Kidney epithelial cell (primary cell): ENCODE results near the gene ZNF790. TPM values are rescaled to one million over a fixed set of nuclear protein-coding genes. Genes with fewer than 3 reads are reported as not detected.
A peak's percentile ranks its signal among the peaks of the same experiment; 100 is the strongest.

Experiments
- DNase-seq: peaks from one replicate; pipeline ENCODE4 v3.0.0-alpha.2; 2010; ENCODE audit warnings: low read depth
- H3K27me3 ChIP-seq: 2 replicates; pipeline ENCODE4 v1.6.0; 2011; ENCODE audit warnings: low read length; ENCODE audit not compliant: control insufficient read depth, insufficient read depth
- H3K36me3 ChIP-seq: 2 replicates; pipeline ENCODE4 v1.5.1; 2011; ENCODE audit warnings: low read length; ENCODE audit not compliant: control insufficient read depth, insufficient read depth
- H3K4me3 ChIP-seq: 2 replicates; pipeline ENCODE4 v1.5.1; 2011; ENCODE audit warnings: low read depth, mild to moderate bottlenecking, control low read depth, low read length
- total RNA-seq: library from RNA; depleted of rRNA; stranded (reverse); fragments of >200 nt; gene quantifications from 2 replicates; pipeline ENCODE4 v1.2.3, GENCODE V29; 2015
- TF ChIP-seq, protein P1 (sequence below): IDR thresholded peaks from 2 replicates; pipeline ENCODE4 v1.5.1; 2011; ENCODE audit warnings: mild to moderate bottlenecking, moderate library complexity, low read length, control low read depth, inconsistent platforms; ENCODE audit not compliant: insufficient read depth, poor library complexity, severe bottlenecking

The ZNF790 gene
- total RNA-seq, 1 donor from 2014 or later = 3.6 TPM

DNA sequence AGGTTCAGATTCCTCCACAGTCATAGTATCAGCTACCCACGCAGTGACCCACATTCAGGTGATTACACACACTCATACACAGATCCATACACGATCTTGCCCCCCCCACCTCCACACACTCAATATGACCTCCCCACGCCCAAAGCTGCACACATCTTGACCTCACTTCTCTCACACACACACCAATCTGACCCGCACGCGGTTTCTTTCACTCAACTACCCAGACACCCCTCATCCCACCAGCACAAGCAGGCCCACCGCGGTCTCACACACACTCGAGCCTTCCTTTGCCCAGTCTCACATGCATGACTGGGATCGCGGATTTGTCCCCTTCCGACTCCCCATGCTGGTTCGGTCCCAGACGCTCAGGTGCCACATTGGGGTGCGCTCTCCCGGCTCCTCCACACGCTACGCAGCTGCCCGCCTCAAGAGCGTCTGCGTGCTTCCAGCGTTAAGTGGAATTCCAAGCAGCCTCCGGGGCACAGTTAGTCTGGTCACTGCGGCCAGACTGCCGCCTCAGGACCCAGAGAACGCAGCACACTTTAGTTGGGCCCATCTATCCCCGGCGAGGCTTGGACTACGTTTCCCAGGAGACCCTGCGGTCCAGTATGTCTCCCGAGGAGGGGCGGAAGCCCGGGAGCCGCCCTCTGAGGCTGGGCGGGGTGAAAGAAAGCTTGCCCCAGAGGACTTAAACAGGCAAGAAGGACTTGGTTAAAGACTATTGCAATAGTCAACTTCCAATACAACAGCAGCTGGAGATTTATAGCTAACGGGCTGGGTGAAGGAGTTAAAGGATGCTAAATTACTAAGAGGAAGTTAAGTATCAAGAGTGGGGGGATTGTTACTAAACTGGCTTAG is 11.7 kb upstream of the ZNF790 start:
- Histone ChIP-seq H3K27me3 (no peaks in the 10 kb centered on the region), H3K36me3 (no peaks in the 10 kb centered on the region), H3K4me3 (peak overlapping the region; percentile 95)
- TF ChIP-seq, protein P1, sequence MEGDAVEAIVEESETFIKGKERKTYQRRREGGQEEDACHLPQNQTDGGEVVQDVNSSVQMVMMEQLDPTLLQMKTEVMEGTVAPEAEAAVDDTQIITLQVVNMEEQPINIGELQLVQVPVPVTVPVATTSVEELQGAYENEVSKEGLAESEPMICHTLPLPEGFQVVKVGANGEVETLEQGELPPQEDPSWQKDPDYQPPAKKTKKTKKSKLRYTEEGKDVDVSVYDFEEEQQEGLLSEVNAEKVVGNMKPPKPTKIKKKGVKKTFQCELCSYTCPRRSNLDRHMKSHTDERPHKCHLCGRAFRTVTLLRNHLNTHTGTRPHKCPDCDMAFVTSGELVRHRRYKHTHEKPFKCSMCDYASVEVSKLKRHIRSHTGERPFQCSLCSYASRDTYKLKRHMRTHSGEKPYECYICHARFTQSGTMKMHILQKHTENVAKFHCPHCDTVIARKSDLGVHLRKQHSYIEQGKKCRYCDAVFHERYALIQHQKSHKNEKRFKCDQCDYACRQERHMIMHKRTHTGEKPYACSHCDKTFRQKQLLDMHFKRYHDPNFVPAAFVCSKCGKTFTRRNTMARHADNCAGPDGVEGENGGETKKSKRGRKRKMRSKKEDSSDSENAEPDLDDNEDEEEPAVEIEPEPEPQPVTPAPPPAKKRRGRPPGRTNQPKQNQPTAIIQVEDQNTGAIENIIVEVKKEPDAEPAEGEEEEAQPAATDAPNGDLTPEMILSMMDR = no peak
- DNase-seq = peak; percentile 67

DNA sequence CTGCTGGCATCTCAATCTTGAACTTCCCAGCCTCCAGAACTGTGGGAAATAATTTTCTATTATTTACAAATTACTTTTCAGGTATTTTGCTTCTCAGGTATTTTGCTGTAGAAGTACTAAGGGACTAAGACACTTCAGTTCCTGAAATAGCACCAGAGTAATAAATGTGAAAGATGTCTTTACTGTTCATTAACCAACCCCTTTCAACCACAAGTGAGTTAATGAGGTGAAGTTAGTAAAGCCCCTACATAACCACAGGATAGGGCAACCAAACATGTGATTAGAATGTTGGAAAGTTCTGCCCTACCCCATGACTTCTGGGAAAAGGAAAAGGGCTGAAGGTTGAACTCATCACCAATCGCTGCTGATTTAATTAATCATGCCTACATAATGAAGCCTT is 9.8 kb upstream of the ZNF790 start:
- no peak for DNase-seq
- no peak overlapping the region for H3K4me3 ChIP-seq
- TF ChIP-seq, protein P1 = no peak
- no peaks in the 10 kb centered on the region for H3K27me3 ChIP-seq
- no peaks in the 10 kb centered on the region for H3K36me3 ChIP-seq

DNA sequence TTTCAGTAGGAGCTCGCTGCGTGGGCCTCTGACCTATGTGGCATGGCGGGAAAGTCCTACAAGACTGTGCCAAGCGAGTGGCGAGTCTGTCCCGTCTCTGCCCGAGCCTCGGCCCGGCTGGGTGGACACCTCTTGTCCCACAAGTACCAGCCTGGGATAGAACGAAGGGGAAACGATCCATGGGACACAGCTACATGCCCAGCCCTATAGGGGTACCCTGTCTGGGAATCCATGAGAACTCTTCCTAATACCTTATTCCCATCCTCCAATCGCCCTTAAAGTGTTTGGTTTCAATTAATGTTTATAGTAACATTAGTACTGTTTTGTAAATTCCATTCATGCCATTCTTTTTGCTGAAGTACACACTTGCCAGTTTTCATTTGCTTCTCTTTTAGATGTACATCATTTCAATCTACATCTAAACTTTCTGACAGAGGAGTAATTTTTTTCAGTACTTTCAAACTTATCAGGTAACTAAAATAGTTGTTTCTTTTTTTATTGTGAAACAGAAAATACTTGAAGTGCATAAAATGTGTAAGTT is 667 bp upstream of the ZNF790 start:
- H3K27me3 ChIP-seq = no peaks in the 10 kb centered on the region

DNA sequence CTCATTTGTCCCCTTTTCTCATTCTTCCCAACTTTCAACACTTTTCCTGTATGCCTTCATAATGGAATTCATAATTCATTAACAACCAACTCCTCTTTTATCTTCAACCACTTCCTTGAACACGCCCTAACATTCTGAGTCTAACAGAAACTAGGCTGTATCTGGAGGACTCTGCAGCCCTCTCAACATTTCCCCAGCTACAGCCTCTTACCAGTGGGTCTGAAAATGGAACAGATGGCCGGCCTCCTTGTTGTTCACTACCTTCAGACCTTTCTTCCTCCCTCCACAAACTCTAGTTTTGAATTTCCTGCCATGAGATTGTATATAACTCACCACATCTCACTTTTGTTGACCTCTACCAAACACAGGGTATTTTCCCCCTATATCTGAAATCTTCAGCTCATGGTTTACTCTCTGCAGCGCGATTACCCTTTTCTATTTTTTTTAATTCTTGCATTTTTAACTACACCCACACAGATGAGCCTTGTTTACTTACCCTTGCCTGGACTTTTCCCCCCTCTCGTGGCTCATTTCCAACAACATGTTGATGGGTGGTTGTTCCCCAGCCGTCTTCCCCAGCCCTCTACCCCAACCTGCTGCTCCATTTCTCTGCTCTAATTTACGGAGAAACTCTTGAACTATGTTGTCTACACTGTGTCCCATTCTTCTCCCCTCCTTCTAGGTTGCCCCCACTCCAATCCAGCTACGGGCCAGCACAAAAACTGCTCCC is 846 bp downstream of the ZNF790 start:
- no peak for DNase-seq
- TF ChIP-seq, protein P1 = no peak
- H3K36me3 ChIP-seq = no peaks in the 10 kb centered on the region
- H3K4me3 ChIP-seq = peak overlapping the region; percentile 60
- no peaks in the 10 kb centered on the region for H3K27me3 ChIP-seq

More for the DNA sequence above, 667 bp upstream of the ZNF790 start:
- DNase-seq = no peak
- H3K4me3 ChIP-seq = peak overlapping the region; percentile 60
- no peaks in the 10 kb centered on the region for H3K36me3 ChIP-seq
- TF ChIP-seq, protein P1 = no peak

DNA sequence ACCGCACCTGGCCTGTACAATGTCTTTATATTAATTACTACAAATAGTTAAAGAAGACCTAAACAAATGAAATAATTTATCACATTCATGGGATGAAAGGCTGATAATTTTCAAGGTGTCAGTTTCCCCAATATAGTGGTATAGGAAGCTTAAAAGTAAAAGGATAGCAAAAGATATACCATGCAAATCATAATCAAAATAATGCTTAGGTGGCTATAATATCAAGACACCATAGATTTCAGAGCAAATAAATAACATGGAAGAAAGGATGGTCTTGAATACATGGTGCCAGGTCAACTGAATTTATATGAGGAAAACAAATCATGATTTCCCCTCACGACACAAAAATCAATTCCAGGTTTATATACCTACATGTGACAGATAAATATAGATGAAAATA is 4.8 kb downstream of the ZNF790 start:
- no peak for DNase-seq
- Histone ChIP-seq H3K27me3 (no peaks in the 10 kb centered on the region), H3K4me3 (no peak overlapping the region), H3K36me3 (no peaks in the 10 kb centered on the region)
- TF ChIP-seq, protein P1 = no peak
